HG03039 (cell line): ENCODE measurements around the gene CD4.

Source experiments
- ATAC-seq: cut with Tn5 transposase; IDR thresholded peaks from one replicate; pipeline ENCODE4 v1.9.1; 2021; ENCODE audit warnings: mild to moderate bottlenecking, moderate library complexity; ENCODE audit not compliant: unreplicated experiment

CD4 gene

GRCh38 chr12:6765048-6765633 lies 24.2 kb upstream of the CD4 start:
- no peak for ATAC-seq

GRCh38 chr12:6765634-6766581 lies 23.4 kb upstream of the CD4 start, which contains the start of gene PTMS:
TSS of gene PTMS (plus strand) at chr12:6766363. CDS start at chr12:6766706, 343 bp downstream.
- ATAC-seq: peak; percentile 23

GRCh38 chr12:6766651-6767349 lies 22.5 kb upstream of the CD4 start:
- peak; percentile 27 for ATAC-seq

- ATAC-seq: no peak
These were observed 21.7 kb upstream of the CD4 start for GRCh38 chr12:6767353-6768319.

- ATAC-seq: no peak
These were observed 20.9 kb upstream of the CD4 start for GRCh38 chr12:6768437-6768914.

GRCh38 chr12:6768990-6769389 lies 20.3 kb upstream of the CD4 start:
- no peak for ATAC-seq

GRCh38 chr12:6769666-6770065 lies 19.7 kb upstream of the CD4 start:
- no peak for ATAC-seq

- ATAC-seq: no peak
These were observed 19.2 kb upstream of the CD4 start for GRCh38 chr12:6770094-6770493.

GRCh38 chr12:6770600-6770999 lies 18.7 kb upstream of the CD4 start:
- ATAC-seq: no peak

- ATAC-seq: no peak
These were observed 18.2 kb upstream of the CD4 start for GRCh38 chr12:6771091-6771495.

- no peak for ATAC-seq
These were observed 17.6 kb upstream of the CD4 start for GRCh38 chr12:6771509-6772330.

GRCh38 chr12:6772331-6772695 lies 17.0 kb upstream of the CD4 start, which contains the start of gene LAG3:
TSS of gene LAG3 (plus strand) at chr12:6772520. CDS start at chr12:6772853, 333 bp downstream.
- no peak for ATAC-seq

GRCh38 chr12:6772726-6773589 lies 16.4 kb upstream of the CD4 start:
- no peak for ATAC-seq

GRCh38 chr12:6773590-6774351 lies 15.6 kb upstream of the CD4 start:
- no peak for ATAC-seq

GRCh38 chr12:6774499-6775062 lies 14.7 kb upstream of the CD4 start:
- no peak for ATAC-seq

- ATAC-seq: no peak
These were observed 13.8 kb upstream of the CD4 start for GRCh38 chr12:6775185-6776174.
